Measurements from ENCODE around the gene DNAH7.

DNAH7 gene

GRCh38 chr2:196046123-196046917 is 22.3 kb downstream of the DNAH7 start:
- no peak for TF ChIP-seq CTCF (conservative IDR thresholded peaks at IDR 0.05; ENCODE audit: low read depth)
- no peak for DNase-seq (ENCODE audit: low spot score)
- CTCF ChIA-PET: no interaction called here
- no peak overlapping the region for H3K27ac ChIP-seq
- POLR2A ChIA-PET (ENCODE audit: low non-redundant PET): no interaction called here

GRCh38 chr2:196041786-196042185 is 26.9 kb downstream of the DNAH7 start:
- H3K27ac ChIP-seq: no peak overlapping the region
- POLR2A ChIA-PET (ENCODE audit: low non-redundant PET): no interaction called here
- DNase-seq (ENCODE audit: low spot score): no peak
- CTCF ChIA-PET: interaction anchor here (0.7 kb wide), 1 partner anchor 354 kb away, joined by 3 read pairs; no protein-coding TSS in a partner anchor
- TF ChIP-seq CTCF (conservative IDR thresholded peaks at IDR 0.05; ENCODE audit: low read depth): no peak

- TF ChIP-seq CTCF (conservative IDR thresholded peaks at IDR 0.05; ENCODE audit: low read depth): no peak
- POLR2A ChIA-PET (ENCODE audit: low non-redundant PET): no interaction called here
These were observed 28.4 kb downstream of the DNAH7 start for GRCh38 chr2:196040218-196040617.

GRCh38 chr2:196036442-196036841 is 32.2 kb downstream of the DNAH7 start:
- no peak overlapping the region for H3K27ac ChIP-seq
- POLR2A ChIA-PET (ENCODE audit: low non-redundant PET): no interaction called here
- CTCF ChIA-PET: no interaction called here
- no peak for TF ChIP-seq CTCF (conservative IDR thresholded peaks at IDR 0.05; ENCODE audit: low read depth)
- no peak for DNase-seq (ENCODE audit: low spot score)

More at GRCh38 chr2:196040218-196040617, 28.4 kb downstream of the DNAH7 start:
- CTCF ChIA-PET: no interaction called here
- no peak for DNase-seq (ENCODE audit: low spot score)
- H3K27ac ChIP-seq: no peak overlapping the region

- no peak overlapping the region for H3K27ac ChIP-seq
- POLR2A ChIA-PET (ENCODE audit: low non-redundant PET): no interaction called here
- no peak for DNase-seq (ENCODE audit: low spot score)
- no peak for TF ChIP-seq CTCF (conservative IDR thresholded peaks at IDR 0.05; ENCODE audit: low read depth)
- CTCF ChIA-PET: no interaction called here
These were observed 50.6 kb downstream of the DNAH7 start for GRCh38 chr2:196018037-196018436.

- TF ChIP-seq CTCF (conservative IDR thresholded peaks at IDR 0.05; ENCODE audit: low read depth): no peak
- DNase-seq (ENCODE audit: low spot score): no peak
- ChIA-PET POLR2A (ENCODE audit: low non-redundant PET) (no interaction called here), CTCF (no interaction called here)
- H3K27ac ChIP-seq: no peak overlapping the region
These were observed 56.3 kb downstream of the DNAH7 start for GRCh38 chr2:196012314-196012713.
